ENCODE data around the gene DEGS2. TPM values are rescaled to one million over a fixed set of nuclear protein-coding genes. Genes with fewer than 3 reads are reported as not detected.
A peak's percentile ranks its signal among the peaks of the same experiment; 100 is the strongest.

The DEGS2 gene
- total RNA-seq, 1 donor from 2014 or later: not detected

- DNase-seq (ENCODE audit: extremely low read depth, low read depth, low spot score): no peak
These were observed 9.4 kb downstream of the DEGS2 start for GRCh38 chr14:100149851-100150611.

GRCh38 chr14:100148837-100149731, 10.4 kb downstream of the DEGS2 start:
- no peak for DNase-seq (ENCODE audit: extremely low read depth, low read depth, low spot score)

- no peak for DNase-seq (ENCODE audit: extremely low read depth, low read depth, low spot score)
These were observed 11.6 kb downstream of the DEGS2 start for GRCh38 chr14:100147691-100148464.

DNA sequence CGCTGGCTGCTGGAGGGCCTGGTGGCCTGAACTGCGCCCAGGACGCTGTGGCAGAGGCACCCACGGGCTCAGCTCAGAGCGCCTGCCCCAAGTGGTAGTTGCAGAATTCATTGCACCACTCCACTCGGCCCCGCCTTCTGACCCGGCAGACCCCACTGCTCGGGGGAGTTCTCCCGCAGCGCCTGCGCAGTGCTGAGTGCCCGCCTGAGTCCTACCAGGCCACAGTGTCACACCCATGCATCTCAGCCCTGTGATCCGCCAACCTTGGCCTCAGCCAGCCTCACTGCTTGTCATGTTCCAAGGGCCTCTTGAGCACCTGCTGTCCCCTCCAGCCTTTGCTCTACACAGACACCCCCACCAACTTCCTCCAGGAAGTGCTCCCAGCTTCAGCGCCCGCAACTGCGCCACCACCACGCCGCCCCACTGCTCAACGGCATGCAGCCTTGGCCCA, 12.2 kb downstream of the DEGS2 start:
- DNase-seq (ENCODE audit: extremely low read depth, low read depth, low spot score): no peak

DNA sequence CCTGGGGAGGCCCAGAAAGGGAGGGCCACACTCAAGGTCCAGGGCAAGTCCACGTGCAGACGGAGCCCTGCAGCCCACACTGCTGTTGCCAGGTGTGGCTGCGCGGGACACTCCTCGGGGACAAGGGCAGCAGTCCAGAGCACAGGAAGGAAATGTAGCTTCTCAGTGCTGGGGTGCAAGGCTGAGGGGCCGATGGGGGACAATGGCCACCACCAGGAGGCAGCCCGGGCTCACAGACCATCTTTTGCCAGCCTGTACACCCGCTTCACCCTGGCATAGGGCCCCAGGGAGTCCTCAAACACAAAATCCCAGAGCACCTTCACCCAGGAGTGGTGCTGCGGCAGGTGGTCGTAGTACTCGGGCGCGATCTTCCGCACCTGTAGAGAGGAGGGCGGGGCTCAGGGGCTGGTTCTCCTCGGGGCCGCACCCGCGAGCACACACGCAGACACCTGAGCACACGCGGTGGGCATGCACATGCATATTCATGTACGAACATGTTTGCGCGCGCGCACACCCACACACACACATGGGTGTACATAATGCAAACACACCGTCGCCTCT, 12.8 kb downstream of the DEGS2 start:
- no peak for DNase-seq (ENCODE audit: extremely low read depth, low read depth, low spot score)

GRCh38 chr14:100145682-100146464, 13.6 kb downstream of the DEGS2 start:
- no peak for DNase-seq (ENCODE audit: extremely low read depth, low read depth, low spot score)

DNA sequence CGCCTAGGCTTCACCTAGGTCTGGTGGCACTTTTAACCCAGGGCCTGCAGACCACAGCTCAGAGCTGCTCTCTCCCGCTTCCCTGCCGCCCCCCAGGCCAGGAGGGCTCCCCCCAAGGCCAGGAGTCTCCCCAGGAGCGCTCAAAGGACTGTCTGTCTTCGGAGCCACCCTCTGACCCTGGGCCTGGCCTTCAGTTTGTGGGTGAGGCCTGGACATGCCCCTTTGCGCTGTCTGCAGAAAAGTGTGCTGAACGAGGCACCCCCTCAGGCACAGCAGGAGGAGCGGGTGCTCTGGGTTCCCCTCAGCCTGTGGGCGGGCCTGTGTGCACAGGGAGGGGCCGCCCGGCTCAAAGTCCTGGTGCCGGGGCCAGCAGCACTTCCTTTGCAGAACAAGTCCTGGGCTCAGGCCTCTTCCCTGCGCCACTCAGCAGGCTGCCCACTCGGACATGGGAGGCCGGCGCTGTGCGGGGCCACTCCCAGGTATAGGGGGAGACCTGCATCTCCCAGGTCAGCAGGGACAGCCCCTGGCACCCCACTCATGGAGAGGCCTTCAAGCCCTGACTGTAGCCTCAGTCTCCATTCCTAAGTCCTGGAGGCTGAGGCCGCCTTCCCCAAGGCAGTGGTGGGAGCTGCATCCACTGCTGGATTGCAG, 14.3 kb downstream of the DEGS2 start:
- no peak for DNase-seq (ENCODE audit: extremely low read depth, low read depth, low spot score)

GRCh38 chr14:100144645-100144995, 14.8 kb downstream of the DEGS2 start:
- no peak for DNase-seq (ENCODE audit: extremely low read depth, low read depth, low spot score)

DNA sequence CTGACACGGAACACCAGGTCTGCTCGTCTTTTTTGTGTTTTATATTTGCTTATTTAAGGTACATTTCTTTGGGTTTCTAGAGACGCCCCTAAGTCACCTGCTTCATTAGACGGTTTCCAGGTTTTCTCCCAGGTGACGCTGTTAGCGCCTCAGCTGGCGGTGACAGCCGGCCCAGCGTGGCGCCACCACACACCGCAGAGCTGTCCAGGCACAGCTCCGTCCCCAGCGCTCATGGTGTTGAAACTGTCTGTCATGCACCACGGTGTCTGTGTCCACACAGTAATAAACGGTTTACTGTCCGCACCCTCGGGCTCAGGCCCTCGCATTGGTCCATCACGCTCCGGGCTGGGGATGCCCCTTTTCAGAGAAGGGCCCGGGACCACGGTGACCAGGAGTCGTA, 15.5 kb downstream of the DEGS2 start:
- DNase-seq (ENCODE audit: extremely low read depth, low read depth, low spot score): no peak

DNA sequence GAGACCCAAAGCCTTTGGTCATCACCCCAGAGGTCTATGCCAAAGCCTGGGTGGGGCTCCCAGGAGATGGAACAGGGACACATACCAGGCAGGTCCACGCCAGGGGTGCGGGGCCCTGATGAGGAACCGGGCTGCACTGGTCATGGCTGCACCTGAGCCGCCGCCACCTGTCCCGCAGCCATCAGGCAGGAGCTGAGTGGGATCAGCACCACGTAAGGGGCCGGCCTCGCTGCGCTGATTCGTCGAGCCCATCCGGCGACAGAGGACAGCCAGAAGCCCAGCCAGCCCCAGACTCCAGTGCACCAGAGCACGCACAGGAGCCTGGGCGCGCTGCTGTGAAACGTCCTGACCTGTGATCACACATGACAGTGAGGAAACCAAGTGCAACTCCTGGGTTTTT, 15.9 kb downstream of the DEGS2 start:
- DNase-seq (ENCODE audit: extremely low read depth, low read depth, low spot score): no peak

DNA sequence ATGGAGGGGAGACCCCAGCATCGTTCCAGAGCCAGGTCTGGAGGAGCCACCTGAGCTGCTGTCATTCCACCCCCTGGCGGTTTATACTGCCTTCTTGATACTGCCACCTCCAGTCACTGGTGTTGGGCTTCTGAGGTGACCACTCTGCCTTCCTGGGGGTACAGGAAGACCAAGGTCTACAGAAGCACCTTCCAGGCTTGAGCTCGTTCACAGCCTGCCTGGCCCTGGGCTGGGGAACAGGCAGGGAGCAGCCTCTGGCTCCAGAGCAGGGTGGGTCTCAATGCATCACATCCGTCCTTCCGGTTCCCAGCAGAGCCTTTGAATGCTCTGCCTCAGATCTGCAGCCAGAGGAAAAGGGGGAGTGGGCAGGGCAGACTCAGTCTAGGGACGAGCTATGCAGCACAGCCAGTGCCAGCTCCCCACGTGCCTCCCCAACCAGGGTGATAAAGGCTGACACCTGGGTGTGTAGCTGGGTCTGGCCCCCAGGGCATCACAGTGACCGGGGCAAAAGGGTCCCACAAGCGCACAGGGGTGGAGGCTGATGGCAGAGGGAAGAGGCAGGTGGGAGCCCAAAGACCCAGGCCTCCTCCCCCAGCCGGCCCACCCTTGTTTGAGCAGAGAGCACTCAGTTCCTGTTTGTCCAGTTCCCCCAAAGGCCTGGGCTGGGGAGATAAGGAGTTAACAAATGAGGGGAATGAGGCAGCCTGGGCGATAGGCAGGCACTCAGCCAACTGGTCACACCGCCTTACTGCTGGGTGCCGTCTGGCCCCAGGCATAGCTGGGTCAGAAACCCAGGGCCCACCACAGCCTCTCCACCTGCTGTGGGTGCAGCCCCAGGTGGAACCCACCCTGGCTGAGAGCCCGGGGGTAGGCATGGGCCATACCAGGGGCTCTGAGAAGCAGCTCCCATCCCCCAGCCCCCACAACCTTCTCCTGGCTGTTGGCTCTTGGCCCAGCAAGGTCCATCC, 17.1 kb downstream of the DEGS2 start:
- peak; percentile 58 for DNase-seq (ENCODE audit: extremely low read depth, low read depth, low spot score)

DNA sequence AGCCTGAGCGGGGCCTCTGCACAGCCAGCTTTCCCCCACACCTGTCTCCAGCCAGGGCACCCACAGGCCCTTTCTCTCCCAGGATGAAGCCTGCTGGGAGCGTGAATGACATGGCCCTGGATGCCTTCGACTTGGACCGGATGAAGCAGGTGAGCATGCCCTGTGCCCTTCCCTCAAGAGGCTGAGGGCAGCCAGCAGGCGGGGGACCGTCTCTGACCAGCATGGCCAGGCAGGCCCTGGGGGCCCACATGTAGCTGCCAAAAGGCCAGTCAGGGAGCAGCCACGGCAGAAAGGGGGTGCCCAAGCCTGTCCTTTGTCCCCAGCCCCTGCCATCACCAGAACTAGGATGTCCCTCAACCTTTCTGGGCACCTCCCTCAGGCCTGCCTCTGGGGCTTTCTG, 18.3 kb downstream of the DEGS2 start:
- no peak for DNase-seq (ENCODE audit: extremely low read depth, low read depth, low spot score)

DNA sequence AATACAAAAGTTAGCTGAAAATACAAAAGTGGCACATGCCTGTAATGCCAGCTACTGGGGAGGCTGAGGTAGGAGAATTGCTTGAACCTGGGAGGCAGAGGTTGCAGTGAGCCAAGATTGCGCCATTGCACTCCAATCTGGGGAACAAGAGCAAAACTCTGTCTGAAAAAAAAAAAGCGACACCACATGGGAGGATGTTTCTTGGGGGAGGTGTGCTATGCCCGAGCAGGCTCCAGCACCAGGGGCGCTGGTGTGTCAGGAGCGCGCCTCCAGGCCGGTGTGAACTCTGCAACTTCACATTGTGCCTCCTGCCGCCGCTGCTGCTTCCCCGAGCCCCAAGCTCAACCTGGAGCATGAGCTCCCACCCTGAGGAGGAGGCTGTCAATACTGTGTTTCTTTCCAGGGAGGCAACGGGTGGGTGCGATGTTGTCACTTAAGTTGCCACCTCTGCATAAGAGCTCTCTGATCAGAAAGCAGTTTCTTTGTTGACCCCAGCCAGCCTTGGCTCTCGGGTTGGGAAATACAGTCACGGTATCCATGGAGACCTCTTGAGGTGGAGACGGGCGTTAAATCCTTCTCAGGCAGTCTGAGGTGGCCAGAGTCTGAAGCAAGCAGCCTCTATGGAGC, 18.9 kb downstream of the DEGS2 start:
- DNase-seq (ENCODE audit: extremely low read depth, low read depth, low spot score): peak; percentile 22

DNA sequence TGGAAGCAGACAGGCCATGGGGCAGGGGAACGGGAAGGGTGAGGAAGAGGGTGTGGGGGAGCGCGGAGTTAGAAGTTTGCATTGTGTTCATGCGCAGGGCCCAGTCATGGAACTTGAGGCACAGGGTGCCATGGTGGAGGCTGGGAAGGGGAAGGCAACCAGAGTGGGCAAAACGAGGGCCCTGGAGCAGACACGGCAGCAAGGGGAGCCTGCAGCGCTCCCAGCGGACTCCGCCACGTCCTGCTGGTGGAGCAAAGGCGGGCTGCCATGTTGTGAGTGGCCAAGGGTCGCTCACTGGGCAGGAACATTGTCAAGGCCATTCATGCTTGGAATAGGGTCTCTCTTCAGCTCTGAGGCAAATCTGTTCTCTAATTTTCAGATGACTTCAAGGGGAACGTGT, 20.5 kb downstream of the DEGS2 start:
- no peak for DNase-seq (ENCODE audit: extremely low read depth, low read depth, low spot score)

GRCh38 chr14:100138082-100138787, 21.2 kb downstream of the DEGS2 start:
- no peak for DNase-seq (ENCODE audit: extremely low read depth, low read depth, low spot score)

- no peak for DNase-seq (ENCODE audit: extremely low read depth, low read depth, low spot score)
These were observed 22.3 kb downstream of the DEGS2 start for GRCh38 chr14:100137173-100137572.

GRCh38 chr14:100135784-100136183, 23.7 kb downstream of the DEGS2 start:
- no peak for DNase-seq (ENCODE audit: extremely low read depth, low read depth, low spot score)
